HG03354 (cell line): ENCODE measurements around the gene CDCA5.

Source experiments
- ATAC-seq: cut with Tn5 transposase; IDR thresholded peaks from one replicate; pipeline ENCODE4 v1.9.1; 2021; ENCODE audit warnings: mild to moderate bottlenecking; ENCODE audit not compliant: unreplicated experiment, poor library complexity, severe bottlenecking

Gene CDCA5

GRCh38 chr11:65053827-65054508, 29.9 kb downstream of the CDCA5 start:
- no peak for ATAC-seq

- no peak for ATAC-seq
Observed at GRCh38 chr11:65051398-65051858, 32.4 kb downstream of the CDCA5 start.

- no peak for ATAC-seq
Observed at GRCh38 chr11:65047581-65048422, 36.0 kb downstream of the CDCA5 start.

GRCh38 chr11:65045728-65046127, 38.1 kb downstream of the CDCA5 start:
- no peak for ATAC-seq

GRCh38 chr11:65045061-65045460, 38.8 kb downstream of the CDCA5 start:
- no peak for ATAC-seq

GRCh38 chr11:65043881-65044501, 39.8 kb downstream of the CDCA5 start:
- ATAC-seq = no peak

GRCh38 chr11:65042891-65043290, 40.9 kb downstream of the CDCA5 start:
- no peak for ATAC-seq

GRCh38 chr11:65040847-65041622, 42.8 kb downstream of the CDCA5 start, which contains the start of gene SAC3D1:
Gene SAC3D1 (plus strand): TSS chr11:65041210. CDS start chr11:65041293, 83 bp downstream.
- peak; percentile 85 for ATAC-seq

- no peak for ATAC-seq
Observed at GRCh38 chr11:65040520-65040846, 43.4 kb downstream of the CDCA5 start.

- ATAC-seq = no peak
Observed at GRCh38 chr11:65036931-65037330, 46.9 kb downstream of the CDCA5 start.

GRCh38 chr11:65035579-65035978, 48.3 kb downstream of the CDCA5 start:
- no peak for ATAC-seq

GRCh38 chr11:65034423-65034822, 49.4 kb downstream of the CDCA5 start:
- no peak for ATAC-seq

GRCh38 chr11:65032216-65032615, 51.6 kb downstream of the CDCA5 start:
- ATAC-seq = no peak
